SK-N-MC (cell line): ENCODE data around the gene VMO1.

ENCODE experiments used
- DNase-seq: peaks from one replicate; pipeline ENCODE4 v3.0.0-alpha.2; 2011; ENCODE audit warnings: low read depth, low spot score
- H3K27ac ChIP-seq: fragments of 200-600 bp; sonication (generic); 2 replicates; pipeline ENCODE4 v1.5.1; 2016; ENCODE audit warnings: mixed run types
- H3K36me3 ChIP-seq: fragments of 200-600 bp; sonication (generic); 2 replicates; pipeline ENCODE4 v1.6.1; 2017; ENCODE audit warnings: antibody characterized with exemption, low read length, mixed read lengths; ENCODE audit not compliant: insufficient read depth
- H3K4me3 ChIP-seq: fragments of 200-600 bp; sonication (generic); 2 replicates; pipeline ENCODE4 v1.5.1; 2016
- H3K9ac ChIP-seq: fragments of 200-600 bp; sonication (generic); 2 replicates; pipeline ENCODE4 v1.8.0; 2017; ENCODE audit warnings: mixed run types, mixed read lengths; ENCODE audit not compliant: insufficient read length
- H3K9me3 ChIP-seq: fragments of 200-600 bp; sonication (generic); 2 replicates; pipeline ENCODE4 v1.6.1; 2017; ENCODE audit warnings: low read depth, mild to moderate bottlenecking, antibody characterized with exemption, low read length, moderate library complexity, mixed read lengths
- EZH2 ChIP-seq: fragments of 200-600 bp; sonication (generic); IDR thresholded peaks from one replicate; pipeline ENCODE4 v1.6.1; 2017; ENCODE audit warnings: antibody characterized with exemption
- FOXP2 ChIP-seq: optimal IDR thresholded peaks from 2 replicates; pipeline ENCODE3; 2011; ENCODE audit warnings: mild to moderate bottlenecking, moderate library complexity; ENCODE audit not compliant: insufficient read depth; ENCODE audit errors: extremely low read length, control extremely low read depth
- POLR2AphosphoS5 ChIP-seq: IDR thresholded peaks from 2 replicates; pipeline ENCODE4 v1.6.1; 2012; ENCODE audit warnings: mild to moderate bottlenecking, low read depth, low read length, borderline replicate concordance

VMO1 gene

DNA sequence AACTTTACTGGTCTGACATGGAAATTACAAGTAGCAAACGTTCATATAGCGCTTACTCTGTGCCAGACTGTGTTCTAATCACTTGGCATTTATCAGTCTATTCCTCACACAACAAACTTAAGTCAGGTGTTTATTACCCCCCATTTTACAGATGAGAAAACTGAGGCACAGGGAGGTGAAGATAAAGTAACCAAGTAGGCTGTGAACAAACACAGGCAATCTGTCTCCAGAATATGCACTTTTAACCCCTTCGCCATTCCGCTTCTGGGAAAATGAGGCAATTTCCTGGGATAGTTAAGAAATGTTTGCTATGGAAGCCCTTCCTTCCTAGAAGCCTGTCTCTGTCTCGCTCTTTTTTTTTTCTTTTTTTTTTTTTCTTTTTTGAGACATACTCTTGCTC, 34.2 kb downstream of the VMO1 start:
- H3K4me3 ChIP-seq: no peak overlapping the region
- no peak for DNase-seq
- H3K27ac ChIP-seq: no peak overlapping the region
- H3K36me3 ChIP-seq: no peaks in the 10 kb centered on the region
- TF ChIP-seq EZH2: no peak
- no peak for TF ChIP-seq POLR2AphosphoS5
- TF ChIP-seq FOXP2: no peak
- no peaks in the 10 kb centered on the region for H3K9me3 ChIP-seq
- H3K9ac ChIP-seq: no peak overlapping the region

DNA sequence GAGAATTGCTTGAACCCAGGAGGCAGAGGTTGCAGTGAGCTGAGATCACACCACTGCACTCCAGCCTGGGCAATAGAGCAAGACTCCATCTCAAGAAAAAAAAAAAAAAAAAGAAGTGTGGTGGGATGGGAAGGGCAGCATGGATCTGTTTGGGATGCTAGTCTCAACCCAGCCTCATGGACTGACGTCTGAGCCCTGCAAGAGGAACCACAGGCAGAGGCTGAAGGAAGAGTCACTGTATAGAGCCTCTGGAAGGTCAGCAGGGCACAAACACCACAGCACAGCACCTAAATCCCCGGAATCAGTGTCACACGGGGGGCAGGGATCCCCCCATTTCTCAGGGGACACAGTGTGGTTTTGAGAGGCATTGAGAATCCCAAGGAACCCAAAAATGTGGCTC, 35.6 kb downstream of the VMO1 start:
- no peak overlapping the region for H3K27ac ChIP-seq
- H3K4me3 ChIP-seq: no peak overlapping the region
- no peaks in the 10 kb centered on the region for H3K36me3 ChIP-seq
- H3K9ac ChIP-seq: no peak overlapping the region
- DNase-seq: no peak
- TF ChIP-seq POLR2AphosphoS5: no peak
- H3K9me3 ChIP-seq: no peaks in the 10 kb centered on the region

GRCh38 chr17:4748686-4749085, 37.5 kb downstream of the VMO1 start:
- H3K4me3 ChIP-seq: no peak overlapping the region
- H3K36me3 ChIP-seq: no peaks in the 10 kb centered on the region
- no peak overlapping the region for H3K9ac ChIP-seq
- TF ChIP-seq POLR2AphosphoS5: no peak
- TF ChIP-seq EZH2: no peak
- no peak for TF ChIP-seq FOXP2
- H3K27ac ChIP-seq: no peak overlapping the region
- DNase-seq: no peak
- no peaks in the 10 kb centered on the region for H3K9me3 ChIP-seq

GRCh38 chr17:4747847-4748246, 38.3 kb downstream of the VMO1 start:
- no peak for TF ChIP-seq POLR2AphosphoS5
- no peak for TF ChIP-seq FOXP2
- TF ChIP-seq EZH2: no peak
- no peaks in the 10 kb centered on the region for H3K9me3 ChIP-seq
- no peaks in the 10 kb centered on the region for H3K36me3 ChIP-seq
- H3K9ac ChIP-seq: no peak overlapping the region
- H3K27ac ChIP-seq: no peak overlapping the region
- DNase-seq: no peak
- no peak overlapping the region for H3K4me3 ChIP-seq

DNA sequence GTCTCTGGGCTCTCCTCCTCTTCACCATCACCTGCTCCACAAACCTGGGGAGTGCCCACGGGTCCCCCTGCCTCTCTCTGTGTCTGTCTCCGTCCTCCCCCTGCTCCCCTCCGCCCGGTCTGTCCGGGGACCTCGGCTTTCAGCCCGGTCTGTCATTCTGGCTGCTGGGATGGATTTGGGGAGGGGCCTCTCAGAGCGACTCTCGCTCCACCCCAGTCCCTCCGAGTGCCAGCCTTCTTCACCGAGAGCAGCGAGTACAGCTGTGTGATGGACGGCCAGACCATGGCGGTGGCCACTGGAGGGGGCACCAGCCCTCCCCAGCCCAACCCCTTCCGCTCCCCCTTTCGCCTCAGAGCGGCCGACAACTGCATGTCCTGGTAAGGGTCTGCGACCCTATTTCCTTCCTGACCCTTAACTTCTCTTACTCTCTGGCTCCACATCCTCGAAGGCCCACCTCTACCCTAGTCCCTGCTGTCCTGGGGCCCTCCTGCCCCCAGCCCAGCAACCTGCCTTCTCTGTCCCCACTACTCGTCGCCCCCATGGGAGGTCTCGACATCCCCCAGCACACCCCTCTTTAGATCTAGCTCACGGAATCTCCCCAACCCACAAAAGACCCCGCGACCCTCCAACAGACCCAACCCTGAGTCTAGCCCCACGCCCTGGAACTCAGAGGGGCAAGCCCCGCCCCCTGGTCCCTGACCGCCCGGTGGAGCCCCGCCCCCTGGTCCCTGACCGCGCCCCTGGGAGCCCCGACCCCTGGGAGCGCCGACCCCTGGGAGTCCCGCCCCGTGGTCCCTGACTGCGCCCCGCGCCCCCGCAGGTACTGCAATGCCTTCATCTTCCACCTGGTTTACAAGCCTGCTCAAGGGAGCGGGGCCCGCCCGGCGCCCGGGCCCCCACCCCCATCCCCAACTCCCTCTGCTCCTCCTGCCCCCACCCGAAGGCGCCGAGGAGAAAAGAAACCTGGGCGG, 40.9 kb downstream of the VMO1 start:
- no peak for TF ChIP-seq EZH2
- no peak for TF ChIP-seq FOXP2
- no peak for TF ChIP-seq POLR2AphosphoS5
- Histone ChIP-seq H3K4me3 (no peak overlapping the region), H3K36me3 (no peaks in the 10 kb centered on the region), H3K9ac (no peak overlapping the region), H3K9me3 (no peaks in the 10 kb centered on the region), H3K27ac (no peak overlapping the region)
- DNase-seq: no peak

- Histone ChIP-seq H3K9ac (no peak overlapping the region), H3K36me3 (no peaks in the 10 kb centered on the region), H3K4me3 (no peak overlapping the region), H3K9me3 (no peaks in the 10 kb centered on the region), H3K27ac (no peak overlapping the region)
- no peak for DNase-seq
- TF ChIP-seq FOXP2 (no peak), EZH2 (no peak), POLR2AphosphoS5 (no peak)
Measured at GRCh38 chr17:4743898-4744297, 42.3 kb downstream of the VMO1 start.

GRCh38 chr17:4743216-4743615, 42.9 kb downstream of the VMO1 start:
- DNase-seq: no peak
- H3K9me3 ChIP-seq: no peaks in the 10 kb centered on the region
- no peak overlapping the region for H3K27ac ChIP-seq

DNA sequence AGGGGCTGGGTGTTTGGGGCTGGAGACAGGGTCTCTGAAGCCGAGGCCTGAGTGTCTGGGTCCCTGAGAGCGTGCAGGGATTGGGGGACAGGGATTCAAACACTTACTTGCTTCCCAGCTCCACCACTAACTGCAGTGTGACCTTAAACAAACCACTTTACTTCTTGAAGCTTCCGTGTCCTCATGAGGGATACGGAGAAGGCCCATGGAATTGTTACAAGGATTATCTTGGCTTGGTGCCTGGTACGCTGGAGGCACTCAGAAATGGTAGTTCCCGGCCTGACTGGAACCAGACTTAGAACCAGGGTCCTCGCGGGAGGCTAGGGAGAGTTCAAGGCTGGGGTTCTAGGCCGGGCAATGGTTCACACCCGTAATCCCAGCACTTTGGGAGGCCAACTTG, 43.5 kb downstream of the VMO1 start:
- no peaks in the 10 kb centered on the region for H3K9me3 ChIP-seq
- no peak for TF ChIP-seq EZH2
- TF ChIP-seq POLR2AphosphoS5: no peak
- no peak for TF ChIP-seq FOXP2

More at GRCh38 chr17:4743216-4743615, 42.9 kb downstream of the VMO1 start:
- no peak for TF ChIP-seq FOXP2
- TF ChIP-seq EZH2: no peak
- TF ChIP-seq POLR2AphosphoS5: no peak
- no peaks in the 10 kb centered on the region for H3K36me3 ChIP-seq
- no peak overlapping the region for H3K9ac ChIP-seq
- no peak overlapping the region for H3K4me3 ChIP-seq

GRCh38 chr17:4742133-4742532, 44.0 kb downstream of the VMO1 start:
- Histone ChIP-seq H3K36me3 (no peaks in the 10 kb centered on the region), H3K9ac (no peak overlapping the region), H3K9me3 (no peaks in the 10 kb centered on the region), H3K27ac (no peak overlapping the region), H3K4me3 (no peak overlapping the region)
- no peak for TF ChIP-seq FOXP2
- no peak for DNase-seq

More for the DNA sequence above, 43.5 kb downstream of the VMO1 start:
- Histone ChIP-seq H3K27ac (no peak overlapping the region), H3K9ac (no peak overlapping the region), H3K4me3 (no peak overlapping the region), H3K36me3 (no peaks in the 10 kb centered on the region)
- no peak for DNase-seq
